Natural killer cell (primary cell): ENCODE results near the gene LRRC17. TPM values are rescaled to one million over a fixed set of nuclear protein-coding genes. Genes with fewer than 3 reads are reported as not detected.
"Not testable (repeated sequence)": the region's sequence is repeated elsewhere in the genome, so short reads cannot be mapped to it uniquely, and the experiment has no call there.

Source experiments
- ATAC-seq, 3 donors: fragments of 150-1000 bp in 2 of 3; fragments of 200-7000 bp in 1 of 3; cut with Tn5 transposase; 1 replicate in 1 of 3; 2 replicates in 2 of 3; pipeline ENCODE4 v1.10.0; 2021; ENCODE audit warnings: mild to moderate bottlenecking in 2 of 3, moderate library complexity in 2 of 3
- DNase-seq, 2 donors: peaks; one replicate each; pipeline versions ENCODE4 v3.0.0 to v3.0.0-alpha.2; 2013 to 2021; ENCODE audit warnings: mixed read lengths in 1 of 2
- H3K27ac ChIP-seq: one replicate; pipeline ENCODE4 v1.5.1; 2013; ENCODE audit warnings: mild to moderate bottlenecking, low read length
- H3K27me3 ChIP-seq: one replicate; pipeline ENCODE4 v1.6.1; 2013; ENCODE audit warnings: low read length; ENCODE audit not compliant: control insufficient read depth, insufficient read depth
- H3K36me3 ChIP-seq: one replicate; pipeline ENCODE4 v1.6.1; 2013; ENCODE audit warnings: low read length; ENCODE audit not compliant: control insufficient read depth, insufficient read depth
- H3K4me1 ChIP-seq: one replicate; pipeline ENCODE4 v1.6.1; 2013; ENCODE audit warnings: low read length; ENCODE audit not compliant: control insufficient read depth, insufficient read depth
- H3K4me3 ChIP-seq: one replicate; pipeline ENCODE4 v1.5.1; 2013; ENCODE audit warnings: low read length
- H3K9me3 ChIP-seq: one replicate; pipeline ENCODE4 v1.6.1; 2013; ENCODE audit warnings: low read length; ENCODE audit not compliant: control insufficient read depth, insufficient read depth
- H3K27ac Mint-ChIP-seq, 2 donors: one replicate each; pipeline ENCODE4 v1.8.0; 2022; ENCODE audit warnings: mild to moderate bottlenecking in 2 of 2, mixed read lengths in 2 of 2, moderate library complexity in 1 of 2
- H3K27me3 Mint-ChIP-seq, 2 donors: one replicate each; pipeline ENCODE4 v1.8.0; 2022; ENCODE audit warnings: low read depth in 2 of 2, mixed read lengths in 2 of 2
- H3K36me3 Mint-ChIP-seq: one replicate; pipeline ENCODE4 v1.8.0; 2022; ENCODE audit warnings: mixed read lengths
- H3K4me1 Mint-ChIP-seq, 2 donors: one replicate each; pipeline ENCODE4 v1.8.0; 2022; ENCODE audit warnings: mixed read lengths in 2 of 2
- H3K4me3 Mint-ChIP-seq: one replicate; pipeline ENCODE4 v1.8.0; 2022; ENCODE audit warnings: mild to moderate bottlenecking, moderate library complexity, mixed read lengths
- H3K9me3 Mint-ChIP-seq, 2 donors: one replicate each; pipeline ENCODE4 v1.8.0; 2022; ENCODE audit warnings: mixed read lengths in 2 of 2
- CTCF ChIP-seq: fragments of 200-600 bp; IDR thresholded peaks from one replicate; pipeline ENCODE4 v1.8.0; 2022; ENCODE audit warnings: antibody characterized with exemption
- WGBS: methylation state at CpG from one replicate; pipeline ENCODE4 v1.1.7; 2013; ENCODE audit warnings: missing lambda C conversion rate; ENCODE audit not compliant: insufficient coverage; 5-methylcytosine and 5-hydroxymethylcytosine counted together
- intact Hi-C: fragments of 100-400 bp; cut with micrococcal nuclease; formaldehyde crosslinking; loops from one replicate; pipeline ENCODE4 v1.14.2; 2022
- total RNA-seq, 4 donors: library from RNA; stranded (reverse); fragments of 120-200 nt in 1 of 4; gene quantifications; one replicate each; pipeline versions ENCODE4 v1.2.3 to v1.2.4, GENCODE V29; 2013 to 2022

Gene LRRC17
- total RNA-seq, 3 donors from 2014 or later (not counting 1 experiment from before 2014, with no cell fraction given) = 0.63 TPM; not detected in 2

DNA sequence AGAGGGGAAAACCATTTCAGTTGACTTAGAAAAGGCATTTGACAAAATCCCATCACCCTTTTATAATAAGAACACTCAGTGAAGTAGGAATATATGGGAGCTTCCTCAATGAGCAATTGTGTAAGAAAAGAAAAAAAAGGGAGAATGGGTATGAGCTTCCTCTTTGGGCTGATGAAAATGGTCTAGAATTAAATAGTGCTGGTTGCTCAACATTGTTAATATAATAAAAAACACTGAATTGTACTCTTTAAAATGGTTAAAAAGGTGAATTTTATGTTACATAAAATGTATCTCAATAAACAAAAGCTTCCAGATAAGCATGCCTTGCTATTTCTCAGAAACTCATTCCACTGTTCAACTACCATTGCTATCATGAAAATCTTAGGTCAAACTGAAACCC lies 40.6 kb downstream of the LRRC17 start:
- DNase-seq (no peak), ATAC-seq (no peak)
- TF ChIP-seq CTCF = no peak
- H3K27me3 ChIP-seq = no peaks in the 10 kb centered on the region
- Mint-ChIP-seq H3K4me3 (no peak overlapping the region), H3K36me3 (peaks cover 6% of the 10 kb centered on the region), H3K9me3 (peaks cover 6 to 12% of the 10 kb centered on the region in 2 donors), H3K27ac (no peak overlapping the region), H3K27me3 (peaks cover 0 to 5% of the 10 kb centered on the region in 2 donors), H3K4me1 (no peaks in the 10 kb centered on the region)
- no peak overlapping the region for H3K27ac ChIP-seq
- no peaks in the 10 kb centered on the region for H3K4me1 ChIP-seq
- intact Hi-C loops = no loop called here
- no peaks in the 10 kb centered on the region for H3K9me3 ChIP-seq
- H3K4me3 ChIP-seq = no peak overlapping the region
- H3K36me3 ChIP-seq = no peaks in the 10 kb centered on the region

DNA sequence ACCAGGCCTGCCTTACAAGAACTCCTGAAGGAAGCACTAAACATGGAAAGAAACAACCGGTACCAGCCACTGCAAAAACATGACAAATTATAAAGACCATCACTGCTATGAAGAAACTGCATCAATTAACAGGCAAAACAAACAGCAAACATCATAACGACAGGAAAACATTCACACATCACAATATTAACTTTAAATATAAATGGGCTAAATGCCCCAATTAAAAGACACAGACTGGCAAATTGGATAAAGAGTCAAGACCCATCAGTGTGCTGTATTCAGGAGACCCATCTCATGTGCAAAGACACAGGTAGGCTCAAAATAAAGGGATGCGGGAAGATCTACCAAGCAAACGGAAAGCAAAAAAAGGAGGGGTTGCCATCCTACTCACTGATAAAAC lies 41.6 kb downstream of the LRRC17 start:
- peaks cover 6 to 12% of the 10 kb centered on the region in 2 donors for H3K9me3 Mint-ChIP-seq
- intact Hi-C loops, H3K4me1 Mint-ChIP-seq, H3K27ac ChIP-seq, H3K4me3 Mint-ChIP-seq, H3K36me3 Mint-ChIP-seq, H3K27me3 Mint-ChIP-seq, H3K4me3 ChIP-seq, H3K27me3 ChIP-seq, H3K4me1 ChIP-seq, DNase-seq, H3K9me3 ChIP-seq, H3K36me3 ChIP-seq, ATAC-seq, H3K27ac Mint-ChIP-seq: not testable (repeated sequence)
- 92% methylated on average over 2 of the region's 4 CpGs for WGBS

DNA sequence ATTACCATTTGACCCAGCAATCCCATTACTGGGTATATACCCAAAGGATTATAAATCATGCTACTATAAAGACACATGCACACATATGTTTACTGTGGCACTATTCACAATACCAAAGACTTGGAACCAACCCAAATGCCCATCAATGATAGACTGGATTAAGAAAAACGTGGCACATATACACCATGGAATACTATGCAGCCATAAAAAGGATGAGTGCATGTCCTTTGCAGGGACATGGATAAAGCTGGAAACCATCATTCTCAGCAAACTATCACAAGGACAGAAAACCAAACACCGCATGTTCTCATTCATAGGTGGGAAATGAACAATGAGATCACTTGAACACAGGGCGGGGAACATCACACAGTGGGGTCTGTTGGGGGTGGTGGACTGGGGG lies 45.2 kb downstream of the LRRC17 start:
- H3K27me3 ChIP-seq, H3K27ac ChIP-seq, H3K9me3 ChIP-seq, intact Hi-C loops, H3K4me1 ChIP-seq, H3K36me3 ChIP-seq, H3K27ac Mint-ChIP-seq, H3K4me3 ChIP-seq, H3K9me3 Mint-ChIP-seq, H3K4me3 Mint-ChIP-seq, ATAC-seq, DNase-seq, H3K4me1 Mint-ChIP-seq, H3K27me3 Mint-ChIP-seq, H3K36me3 Mint-ChIP-seq: not testable (repeated sequence)
- 86% methylated on average over 2 of the region's 3 CpGs for WGBS

DNA sequence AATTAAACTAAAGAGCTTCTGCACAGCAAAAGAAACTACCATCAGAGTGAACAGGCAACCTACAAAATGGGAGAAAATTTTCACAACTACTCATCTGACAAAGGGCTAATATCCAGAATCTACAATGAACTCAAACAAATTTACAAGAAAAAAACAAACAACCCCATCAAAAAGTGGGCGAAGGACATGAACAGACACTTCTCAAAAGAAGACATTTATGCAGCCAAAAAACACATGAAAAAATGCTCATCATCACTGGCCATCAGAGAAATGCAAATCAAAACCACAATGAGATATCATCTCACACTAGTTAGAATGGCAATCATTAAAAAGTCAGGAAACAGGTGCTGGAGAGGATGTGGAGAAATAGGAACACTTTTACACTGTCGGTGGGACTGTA lies 49.2 kb downstream of the LRRC17 start:
- H3K36me3 ChIP-seq, H3K4me1 Mint-ChIP-seq, H3K36me3 Mint-ChIP-seq, H3K27ac Mint-ChIP-seq, H3K27me3 ChIP-seq, H3K4me1 ChIP-seq, intact Hi-C loops, H3K27ac ChIP-seq, ATAC-seq, H3K27me3 Mint-ChIP-seq, DNase-seq, H3K4me3 ChIP-seq, H3K9me3 Mint-ChIP-seq, H3K4me3 Mint-ChIP-seq, H3K9me3 ChIP-seq: not testable (repeated sequence)
- WGBS = no CpG with 5 or more reads among the region's 2 CpGs

DNA sequence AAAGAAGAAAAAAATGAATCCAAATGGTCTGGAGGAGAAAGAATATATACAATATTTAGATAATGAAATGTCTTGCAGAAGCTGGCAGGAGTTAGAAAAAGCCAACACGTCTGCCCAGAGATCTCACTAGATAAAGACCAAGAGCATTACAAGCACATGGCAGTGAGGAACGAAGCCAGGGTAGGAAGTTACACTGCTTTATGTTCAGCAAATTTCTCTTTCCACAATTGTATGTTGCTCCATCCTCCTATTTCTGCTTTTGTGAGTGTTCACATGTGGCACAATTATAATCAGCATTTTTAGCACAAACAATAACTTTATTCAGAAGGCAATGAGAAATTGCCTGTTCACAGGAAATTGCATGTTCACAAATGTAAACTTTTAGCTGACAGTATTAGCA lies 53.7 kb downstream of the LRRC17 start:
- no peak overlapping the region for H3K27ac Mint-ChIP-seq
- ATAC-seq = no peak
- WGBS = 73% methylated on average over 2 of the region's 2 CpGs
- no peaks in the 10 kb centered on the region for H3K36me3 ChIP-seq
- intact Hi-C loops = no loop called here
- no peak for TF ChIP-seq CTCF
- no peaks in the 10 kb centered on the region for H3K36me3 Mint-ChIP-seq
- H3K27me3 ChIP-seq = no peaks in the 10 kb centered on the region
- DNase-seq = no peak
- H3K4me3 ChIP-seq = no peak overlapping the region
- H3K4me3 Mint-ChIP-seq = no peak overlapping the region
- H3K4me1 Mint-ChIP-seq = no peaks in the 10 kb centered on the region
- no peak overlapping the region for H3K27ac ChIP-seq
- no peaks in the 10 kb centered on the region for H3K27me3 Mint-ChIP-seq
- H3K9me3 ChIP-seq = no peaks in the 10 kb centered on the region
- no peaks in the 10 kb centered on the region for H3K4me1 ChIP-seq
- no peaks in the 10 kb centered on the region for H3K9me3 Mint-ChIP-seq
